GM18502 (cell line): Measurements from ENCODE around the gene GRIPAP1.
A peak's percentile ranks its signal among the peaks of the same experiment; 100 is the strongest.

Experiments used
- ATAC-seq: cut with Tn5 transposase; IDR thresholded peaks from one replicate; pipeline ENCODE4 v1.9.1; 2021; ENCODE audit warnings: mild to moderate bottlenecking; ENCODE audit not compliant: unreplicated experiment, poor library complexity

The GRIPAP1 gene

DNA sequence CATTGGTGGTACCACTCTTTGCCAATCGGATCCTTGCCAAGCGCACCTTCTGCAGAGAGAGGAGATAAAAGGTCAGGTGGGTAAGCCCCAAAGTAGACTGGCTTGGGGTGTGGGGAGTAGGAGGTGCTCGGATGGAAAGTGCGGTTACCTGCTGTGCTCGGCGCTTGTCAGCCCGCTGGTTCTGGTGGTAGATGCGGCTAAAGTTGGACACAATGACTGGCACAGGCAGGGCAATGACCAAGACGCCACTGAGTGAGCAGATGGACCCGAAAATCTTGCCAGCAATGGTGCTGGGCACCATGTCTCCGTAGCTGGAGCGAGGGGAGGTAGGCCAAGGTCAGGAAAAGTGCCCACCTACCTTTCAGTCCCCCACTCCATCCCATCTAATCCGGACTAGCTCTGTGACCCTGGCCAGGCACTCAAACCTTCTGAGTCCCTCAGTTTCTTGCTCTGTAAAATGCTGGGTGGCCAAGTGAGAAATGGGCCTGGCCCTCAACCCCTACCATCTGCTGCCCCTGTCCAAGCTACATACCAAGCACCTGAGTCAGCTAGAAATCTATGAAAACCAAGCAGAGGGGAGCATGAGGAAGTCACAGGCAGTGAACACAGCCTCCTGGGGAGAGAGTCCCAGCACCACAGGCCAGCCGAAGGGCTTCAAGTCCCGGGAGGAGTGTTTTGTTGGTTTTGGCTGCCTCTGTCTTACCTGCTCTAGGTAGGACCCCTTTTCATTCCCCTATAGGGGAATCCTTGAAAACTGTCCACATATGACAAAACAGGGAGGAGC lies 35.1 kb downstream of the GRIPAP1 start:
- no peak for ATAC-seq

DNA sequence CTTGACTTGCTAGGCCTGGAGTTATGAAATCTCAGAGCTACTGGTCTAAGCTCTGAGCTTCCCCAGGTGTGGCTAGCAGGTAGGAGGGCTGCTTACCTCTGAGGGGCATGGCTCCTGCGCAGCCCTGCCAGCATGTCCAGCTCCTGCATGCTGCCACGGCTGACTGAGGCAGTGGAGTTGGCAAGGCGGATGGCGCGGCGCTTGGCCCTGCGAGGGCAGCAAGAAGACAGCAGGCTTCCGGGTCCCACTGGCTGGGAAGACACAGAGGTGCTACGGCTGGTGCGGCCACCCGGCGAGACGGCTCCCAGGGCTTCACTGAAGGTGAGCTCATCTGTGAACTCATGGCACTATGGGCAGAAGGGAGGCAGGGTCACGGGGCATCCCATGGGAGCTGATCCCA lies 36.1 kb downstream of the GRIPAP1 start:
- ATAC-seq: no peak

GRCh38 chrX:48961585-48962091 lies 40.4 kb downstream of the GRIPAP1 start:
- ATAC-seq: no peak

GRCh38 chrX:48960291-48960690 lies 41.8 kb downstream of the GRIPAP1 start:
- no peak for ATAC-seq

DNA sequence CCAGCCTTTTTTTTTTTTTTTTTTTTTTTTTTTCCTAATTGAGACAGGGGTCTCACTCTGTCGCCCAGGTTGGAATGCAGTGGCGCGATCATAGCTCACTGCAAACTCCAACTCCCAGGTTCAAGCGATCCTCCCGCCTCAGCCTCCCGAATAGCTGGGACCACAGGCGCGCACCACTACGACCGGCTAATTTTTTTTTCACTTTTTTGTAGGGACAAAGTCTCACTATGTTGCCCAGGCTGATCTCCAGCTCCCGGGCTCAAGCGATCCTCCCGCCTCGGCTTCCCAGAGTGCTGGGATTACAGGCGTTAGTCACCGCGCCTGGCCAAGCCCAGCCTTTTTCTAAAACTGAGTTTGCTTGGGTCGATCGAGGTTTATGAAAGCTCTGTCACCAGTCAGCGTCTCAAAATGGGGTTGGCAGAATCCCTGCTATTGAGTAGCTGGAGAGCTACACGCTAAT lies 43.4 kb downstream of the GRIPAP1 start:
- ATAC-seq: no peak

DNA sequence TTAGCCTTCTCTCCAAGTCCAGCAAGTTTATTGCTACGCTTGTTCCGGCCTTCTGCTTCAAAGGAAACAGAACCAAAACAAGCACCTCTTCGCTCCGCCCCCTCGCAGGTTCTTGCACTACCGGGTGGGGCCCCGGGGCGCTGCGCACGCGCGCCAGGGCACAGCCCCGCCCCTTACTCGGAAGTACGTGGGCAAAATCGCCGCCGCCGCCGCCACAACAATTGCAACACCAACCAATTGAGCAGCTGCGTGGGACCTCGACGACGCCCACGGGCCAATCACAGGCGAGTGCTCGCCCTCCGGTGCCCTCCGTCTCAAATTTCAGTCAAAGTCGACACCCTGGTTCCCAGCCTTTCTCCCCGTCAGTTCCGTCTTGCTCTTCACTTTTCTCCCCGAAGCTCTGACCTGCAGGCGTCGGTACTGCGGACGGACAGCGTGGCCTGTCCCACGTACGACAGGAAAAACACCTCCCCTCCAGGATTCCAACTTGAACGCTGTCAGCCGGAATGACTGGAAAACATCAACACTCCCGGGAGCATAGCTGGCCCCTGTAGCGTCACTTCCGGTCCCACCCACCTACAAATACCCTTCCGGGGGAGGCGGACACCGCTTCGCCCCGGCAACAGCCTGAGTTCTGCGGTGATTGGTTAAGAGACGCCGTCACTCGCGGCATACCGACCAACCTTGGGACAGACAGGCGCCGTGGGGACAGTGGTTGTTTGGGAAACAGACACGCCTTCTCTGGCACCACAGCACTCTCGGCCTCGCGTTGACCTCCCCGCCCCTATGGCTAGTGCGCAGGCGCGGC lies 44.0 kb downstream of the GRIPAP1 start:
- ATAC-seq: peak; percentile 79

GRCh38 chrX:48957477-48957826 lies 44.6 kb downstream of the GRIPAP1 start, which contains the start of gene OTUD5:
OTUD5 (minus strand) TSS chrX:48957607; CDS start chrX:48957570, 37 bp downstream.
- peak; percentile 45 for ATAC-seq

DNA sequence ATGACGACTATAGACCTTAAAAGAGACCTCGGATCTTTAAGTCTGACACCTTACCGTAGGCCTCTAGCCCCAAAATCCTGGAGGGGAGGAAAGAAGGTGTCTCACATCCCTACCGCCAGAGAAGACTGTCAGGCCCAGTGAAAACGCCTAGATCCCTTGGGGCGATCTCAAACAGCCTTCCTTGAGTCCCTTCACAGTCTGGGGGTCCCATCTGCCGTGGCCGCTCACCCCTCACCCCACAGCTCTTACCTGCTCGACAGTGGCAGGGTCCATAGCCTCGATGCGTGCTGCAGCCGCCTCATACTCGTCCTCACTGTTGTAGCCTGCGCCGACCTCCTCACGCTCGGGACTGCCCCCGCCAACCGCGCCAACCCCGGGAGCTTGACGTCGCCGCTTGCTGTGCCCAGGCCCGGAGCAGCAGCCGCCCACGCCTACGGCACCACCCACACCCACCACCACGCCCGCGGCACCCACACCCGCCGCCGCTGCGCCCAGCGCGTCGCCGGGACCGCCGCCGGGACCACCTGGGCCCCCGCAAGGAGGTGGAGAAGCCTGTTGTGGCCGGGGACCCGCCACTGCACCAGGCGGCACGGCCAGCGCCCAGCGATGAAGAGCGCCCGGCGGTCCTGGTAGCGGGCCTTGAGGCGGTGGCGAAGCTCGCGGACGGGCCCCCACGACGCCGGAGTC lies 45.2 kb downstream of the GRIPAP1 start:
- ATAC-seq: no peak

DNA sequence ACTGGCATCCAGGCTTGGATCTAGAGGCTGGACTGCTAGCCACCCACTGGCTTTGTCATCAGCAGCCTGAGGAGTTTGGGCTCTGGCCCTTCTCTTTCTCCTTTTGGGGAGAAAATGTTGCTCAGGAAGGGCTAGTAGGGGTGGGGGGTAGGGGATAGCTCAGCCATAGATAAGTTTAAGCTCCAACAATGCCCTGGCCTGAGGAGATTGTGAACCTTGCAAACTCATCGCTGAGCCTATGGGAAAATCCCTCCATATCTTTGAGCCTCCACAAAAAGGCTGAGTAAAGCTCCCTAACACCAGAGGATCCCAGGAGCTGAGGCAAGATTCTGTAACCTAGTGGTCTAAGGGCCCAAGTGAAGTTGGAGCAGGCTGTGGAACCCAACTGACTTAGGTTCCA lies 53.5 kb downstream of the GRIPAP1 start:
- no peak for ATAC-seq

DNA sequence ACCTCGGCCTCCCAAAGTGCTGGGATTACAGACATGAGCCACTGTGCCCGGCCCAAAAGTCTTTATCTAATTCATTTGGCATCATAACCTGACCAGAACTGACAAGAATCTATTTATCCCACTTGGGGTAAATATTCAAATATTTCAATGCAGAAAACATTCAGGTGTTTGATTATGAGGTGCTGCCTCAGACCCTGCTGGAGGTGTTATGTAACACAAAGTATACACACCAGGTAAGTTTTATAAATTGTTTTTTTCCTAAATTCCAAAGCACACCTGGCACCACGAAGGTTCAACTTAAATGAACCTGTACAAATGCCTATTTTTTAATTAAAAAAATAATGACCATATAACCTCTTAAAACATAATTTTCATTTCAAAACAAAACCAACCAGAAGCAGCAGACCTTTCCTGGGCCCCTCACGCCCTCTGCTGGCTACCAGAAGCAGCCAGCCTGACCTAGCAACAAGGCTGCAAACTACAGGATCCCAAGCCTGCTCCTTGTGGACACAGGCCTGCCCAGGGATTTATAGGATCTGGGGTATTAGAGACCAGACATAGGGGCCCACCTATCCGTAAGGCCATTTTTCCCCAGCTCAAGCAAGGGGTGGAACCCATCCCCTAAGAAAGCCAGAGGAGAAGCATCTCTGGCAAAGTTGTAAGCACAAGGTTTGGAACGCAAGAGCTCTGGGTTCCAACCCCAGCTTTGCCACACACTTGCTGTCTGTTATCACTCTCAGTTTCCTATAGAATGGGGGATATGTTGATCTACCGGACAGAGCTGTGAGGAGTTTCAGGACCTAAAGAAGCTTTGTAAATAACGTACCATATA lies 56.3 kb downstream of the GRIPAP1 start:
- ATAC-seq: peak; percentile 52

DNA sequence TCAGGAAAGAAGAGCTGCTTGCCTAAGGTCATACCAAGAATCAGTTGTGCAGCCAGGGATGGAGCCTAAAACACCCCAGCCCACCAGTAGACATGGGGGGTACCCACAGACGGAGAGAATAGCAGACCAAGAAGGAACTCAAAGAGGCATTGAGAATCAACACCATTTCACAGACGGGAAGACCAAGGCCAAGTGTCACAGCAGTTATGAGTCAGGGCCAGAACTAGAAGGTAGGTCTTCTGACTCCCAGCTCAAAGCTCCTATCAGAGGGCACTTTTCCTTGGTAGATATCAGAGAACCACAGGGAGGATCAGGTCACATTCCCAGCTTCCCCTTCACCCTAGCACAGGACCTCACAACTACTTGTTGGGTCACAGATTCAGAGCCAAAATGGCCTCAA lies 59.2 kb downstream of the GRIPAP1 start:
- ATAC-seq: no peak

- ATAC-seq: no peak
These were observed 61.6 kb downstream of the GRIPAP1 start for GRCh38 chrX:48940404-48940955.

DNA sequence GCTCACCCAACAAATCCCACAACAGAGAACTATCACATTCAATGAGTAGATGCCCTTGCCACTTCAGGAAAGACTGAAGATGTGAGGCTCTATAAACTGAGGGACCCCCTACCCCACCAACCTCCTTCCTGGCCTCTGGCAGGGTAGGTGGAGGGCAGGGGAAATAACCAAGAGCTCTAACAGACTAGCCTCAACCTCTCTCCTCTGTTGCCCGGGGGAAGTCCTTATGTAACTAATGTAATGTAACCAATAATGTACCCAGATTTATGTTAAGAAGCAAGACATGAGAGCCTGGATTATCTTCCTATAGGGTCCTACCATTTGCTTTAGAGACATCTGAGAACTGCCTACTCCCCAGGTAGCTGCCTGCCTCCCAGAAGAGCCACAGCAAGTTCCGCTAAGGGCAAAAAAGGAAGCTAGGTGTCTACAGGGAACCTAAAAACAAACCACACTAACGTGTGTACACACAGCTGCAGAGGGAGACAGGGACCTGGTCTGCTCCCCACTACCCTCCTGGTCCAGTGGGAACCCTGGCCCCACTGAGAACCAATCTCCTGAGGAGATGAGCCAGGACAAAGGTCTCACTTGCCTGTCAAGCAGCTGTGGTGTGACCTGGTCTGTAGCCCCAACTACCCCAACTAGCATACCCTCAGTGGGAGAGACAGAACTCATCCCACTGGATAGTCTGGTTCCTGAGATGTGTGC lies 62.4 kb downstream of the GRIPAP1 start:
- ATAC-seq: no peak

DNA sequence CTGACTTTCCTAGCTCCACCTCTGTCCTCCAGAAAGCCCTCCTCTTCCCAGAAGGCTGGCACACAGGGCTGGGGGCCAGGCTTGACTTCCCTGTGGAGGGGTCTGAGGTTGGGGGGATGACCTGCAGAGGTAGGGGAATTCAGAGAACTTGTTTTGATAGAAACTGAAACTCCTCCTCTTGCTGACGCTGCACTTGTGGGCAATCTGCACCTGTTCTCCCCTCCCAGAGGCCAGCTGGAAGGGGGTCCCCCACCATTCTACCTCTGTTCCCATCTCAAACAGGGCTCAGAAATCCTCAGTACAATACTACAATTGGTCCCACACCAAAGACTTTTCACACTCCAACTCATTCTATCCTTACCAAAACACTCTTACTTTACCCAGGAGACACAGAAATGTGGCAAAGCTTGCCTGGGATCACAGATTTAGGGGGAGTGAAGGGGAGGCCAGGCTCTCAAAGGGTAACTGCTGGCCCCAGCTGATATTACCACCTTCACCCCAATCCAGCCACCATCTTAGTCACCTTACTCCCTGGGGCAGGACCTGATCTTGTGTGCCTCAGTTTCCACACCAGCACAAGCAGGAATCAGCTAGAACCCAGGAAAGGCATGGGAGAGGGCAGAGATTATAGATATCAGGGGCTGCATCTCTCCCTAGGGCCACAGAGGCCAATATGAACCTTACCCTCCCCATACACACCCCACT lies 63.2 kb downstream of the GRIPAP1 start:
- peak; percentile 58 for ATAC-seq

DNA sequence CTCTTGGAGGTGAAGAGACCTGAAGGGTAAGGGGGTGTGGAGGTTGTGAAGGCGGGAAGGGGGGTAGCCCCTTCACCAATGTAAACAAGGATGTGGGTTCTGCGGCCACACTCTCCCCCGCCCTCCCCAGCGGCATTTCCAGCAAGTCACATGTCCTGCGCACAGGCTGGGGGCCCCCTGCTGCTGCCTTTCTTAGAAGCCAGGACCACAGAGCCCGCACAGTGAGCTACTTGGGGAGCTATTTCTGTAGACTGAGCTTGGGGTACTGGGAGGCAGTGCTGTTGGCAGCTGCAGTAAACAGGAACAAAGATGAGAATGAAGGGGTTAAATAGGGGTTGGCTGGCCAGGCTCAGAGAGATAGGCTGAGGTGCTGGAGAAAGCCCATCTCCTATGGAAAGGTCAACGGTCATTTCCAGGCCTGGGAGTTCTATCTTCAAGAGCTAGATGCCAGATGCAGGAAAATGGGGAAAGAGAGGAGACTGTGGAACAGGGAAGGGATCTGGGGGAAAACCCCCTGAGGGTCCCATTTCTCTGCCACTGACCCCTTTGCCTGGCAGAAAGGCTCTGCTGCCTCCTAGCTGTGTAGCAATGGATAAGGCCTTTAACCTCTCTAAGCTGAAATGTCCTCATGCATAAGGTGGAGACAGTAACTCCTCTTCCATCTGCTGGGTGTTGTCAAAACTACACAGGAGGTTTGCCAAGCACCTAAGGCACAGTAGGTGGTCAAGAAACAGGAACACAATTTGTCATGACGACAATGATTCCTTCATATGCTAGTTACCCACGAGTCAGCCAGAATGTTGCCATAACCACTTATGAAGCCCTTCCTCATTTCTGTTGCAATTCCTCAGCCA lies 64.8 kb downstream of the GRIPAP1 start:
- peak; percentile 70 for ATAC-seq

GRCh38 chrX:48936429-48937053 lies 65.5 kb downstream of the GRIPAP1 start:
- ATAC-seq: peak; percentile 7

DNA sequence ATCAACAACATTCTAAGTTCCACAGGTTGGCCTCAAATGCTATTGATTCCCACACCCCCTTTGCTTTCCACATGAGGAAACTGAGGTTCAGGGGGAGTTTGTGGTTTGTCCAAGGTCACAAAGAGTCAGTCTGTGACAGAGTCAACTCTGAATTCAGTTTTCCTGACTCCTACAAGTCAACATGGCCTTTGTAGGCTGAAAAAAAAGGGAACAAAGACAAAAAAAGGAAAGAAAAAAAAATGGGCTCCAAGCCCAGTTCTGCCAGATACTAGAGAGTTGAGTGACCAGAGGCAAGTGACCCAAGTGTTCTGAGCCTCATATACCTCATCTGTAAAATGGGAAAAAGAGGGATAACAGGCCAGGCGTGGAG lies 66.8 kb downstream of the GRIPAP1 start:
- no peak for ATAC-seq
